ENCODE data around the gene TRAIP. TPM values are rescaled to one million over a fixed set of nuclear protein-coding genes. Genes with fewer than 3 reads are reported as not detected.

The TRAIP gene
- total RNA-seq, 1 experiment from 2014 or later, result 17.8 TPM

GRCh38 chr3:49813497-49814174 is 42.7 kb downstream of the TRAIP start, which contains the start of gene UBA7:
Gene UBA7, minus strand, starts transcription at chr3:49813953. Its CDS starts 166 bp downstream, at chr3:49813787.
- CTCF ChIA-PET, result no interaction called here
- H3K4me1 ChIP-seq (ENCODE audit: insufficient read depth, low read length, poor library complexity, severe bottlenecking), result no peaks in the 10 kb centered on the region
- H3K36me3 ChIP-seq (ENCODE audit: insufficient read depth, low read length, poor library complexity, severe bottlenecking), result no peaks in the 10 kb centered on the region
- H3K27ac ChIP-seq (ENCODE audit: low read depth, low read length, poor library complexity, severe bottlenecking), result no peak within 1 kb of the TSS
- no peak within 1 kb of the TSS for H3K4me3 ChIP-seq (ENCODE audit: low read depth, low read length, poor library complexity, severe bottlenecking)
- POLR2A ChIA-PET (ENCODE audit: low non-redundant PET), result interaction anchor here (0.6 kb wide), 1 partner anchor 167 kb away, joined by 4 read pairs; no protein-coding TSS in a partner anchor
- intact Hi-C loops (cut with micrococcal nuclease; ENCODE audit: unreplicated experiment), result no loop called here
- no peaks in the 10 kb centered on the region for H3K9me3 ChIP-seq (ENCODE audit: low read depth, low read length, poor library complexity, severe bottlenecking)
- H3K27me3 ChIP-seq (replicated peaks; ENCODE audit: insufficient read depth, low read depth, low read length, poor library complexity), result no peaks in the 10 kb centered on the region
- BruUV-seq (replicated peaks), result no TSS peak
- DNase-seq (ENCODE audit: low spot score), result no peak
- TF ChIP-seq EZH2 (IDR thresholded peaks at IDR 0.05; ENCODE audit: borderline replicate concordance, low read depth, low read length, poor library complexity, severe bottlenecking) (no peak), CTCF (conservative IDR thresholded peaks at IDR 0.05; ENCODE audit: low read depth, low read length) (no peak)

- Histone ChIP-seq H3K4me3 (ENCODE audit: low read depth, low read length, poor library complexity, severe bottlenecking) (no peak overlapping the region), H3K36me3 (ENCODE audit: insufficient read depth, low read length, poor library complexity, severe bottlenecking) (no peaks in the 10 kb centered on the region), H3K4me1 (ENCODE audit: insufficient read depth, low read length, poor library complexity, severe bottlenecking) (no peaks in the 10 kb centered on the region), H3K27ac (ENCODE audit: low read depth, low read length, poor library complexity, severe bottlenecking) (no peak overlapping the region), H3K9me3 (ENCODE audit: low read depth, low read length, poor library complexity, severe bottlenecking) (no peaks in the 10 kb centered on the region), H3K27me3 (replicated peaks; ENCODE audit: insufficient read depth, low read depth, low read length, poor library complexity) (no peaks in the 10 kb centered on the region)
- TF ChIP-seq CTCF (conservative IDR thresholded peaks at IDR 0.05; ENCODE audit: low read depth, low read length) (no peak), EZH2 (IDR thresholded peaks at IDR 0.05; ENCODE audit: borderline replicate concordance, low read depth, low read length, poor library complexity, severe bottlenecking) (no peak)
- ChIA-PET CTCF (interaction anchor here (0.6 kb wide), 1 partner anchor 145 kb away, joined by 3 read pairs; no protein-coding TSS in a partner anchor), POLR2A (ENCODE audit: low non-redundant PET) (interaction anchor here (0.6 kb wide), 1 partner anchor 166 kb away, joined by 4 read pairs; no protein-coding TSS in a partner anchor)
- intact Hi-C loops (cut with micrococcal nuclease; ENCODE audit: unreplicated experiment), result no loop called here
- no TSS peak for BruUV-seq (replicated peaks)
- no peak for DNase-seq (ENCODE audit: low spot score)
Observed at GRCh38 chr3:49812916-49813496, 43.4 kb downstream of the TRAIP start.

- H3K4me1 ChIP-seq (ENCODE audit: insufficient read depth, low read length, poor library complexity, severe bottlenecking), result peaks cover 37% of the 10 kb centered on the region
- H3K9me3 ChIP-seq (ENCODE audit: low read depth, low read length, poor library complexity, severe bottlenecking), result no peaks in the 10 kb centered on the region
- peak; percentile 41 for DNase-seq (ENCODE audit: low spot score)
- H3K36me3 ChIP-seq (ENCODE audit: insufficient read depth, low read length, poor library complexity, severe bottlenecking), result peaks cover 2% of the 10 kb centered on the region
- no peak for TF ChIP-seq EZH2 (IDR thresholded peaks at IDR 0.05; ENCODE audit: borderline replicate concordance, low read depth, low read length, poor library complexity, severe bottlenecking)
- TF ChIP-seq CTCF (conservative IDR thresholded peaks at IDR 0.05; ENCODE audit: low read depth, low read length), result no peak
- intact Hi-C loops (cut with micrococcal nuclease; ENCODE audit: unreplicated experiment), result no loop called here
- peak overlapping the region; percentile 98 for H3K27ac ChIP-seq (ENCODE audit: low read depth, low read length, poor library complexity, severe bottlenecking)
- H3K4me3 ChIP-seq (ENCODE audit: low read depth, low read length, poor library complexity, severe bottlenecking), result no peak overlapping the region
- H3K27me3 ChIP-seq (replicated peaks; ENCODE audit: insufficient read depth, low read depth, low read length, poor library complexity), result no peaks in the 10 kb centered on the region
- no TSS peak for BruUV-seq (replicated peaks)
- POLR2A ChIA-PET (ENCODE audit: low non-redundant PET), result no interaction called here
- CTCF ChIA-PET, result no interaction called here
Observed at GRCh38 chr3:49807431-49808114, 48.8 kb downstream of the TRAIP start.

All from A673 (cell line).